Stimulated activated CD8-positive, alpha-beta memory T cell treated with anti-CD3 and anti-CD28 coated beads, Interleukin-15, amount 100 ng/mL, for 1 hour (primary cell): ENCODE data around the gene EDEM1.

Source experiments
- DNase-seq: peaks from one replicate; pipeline ENCODE4 v3.0.0-alpha.2; 2020; ENCODE audit warnings: low read depth

The EDEM1 gene

DNA sequence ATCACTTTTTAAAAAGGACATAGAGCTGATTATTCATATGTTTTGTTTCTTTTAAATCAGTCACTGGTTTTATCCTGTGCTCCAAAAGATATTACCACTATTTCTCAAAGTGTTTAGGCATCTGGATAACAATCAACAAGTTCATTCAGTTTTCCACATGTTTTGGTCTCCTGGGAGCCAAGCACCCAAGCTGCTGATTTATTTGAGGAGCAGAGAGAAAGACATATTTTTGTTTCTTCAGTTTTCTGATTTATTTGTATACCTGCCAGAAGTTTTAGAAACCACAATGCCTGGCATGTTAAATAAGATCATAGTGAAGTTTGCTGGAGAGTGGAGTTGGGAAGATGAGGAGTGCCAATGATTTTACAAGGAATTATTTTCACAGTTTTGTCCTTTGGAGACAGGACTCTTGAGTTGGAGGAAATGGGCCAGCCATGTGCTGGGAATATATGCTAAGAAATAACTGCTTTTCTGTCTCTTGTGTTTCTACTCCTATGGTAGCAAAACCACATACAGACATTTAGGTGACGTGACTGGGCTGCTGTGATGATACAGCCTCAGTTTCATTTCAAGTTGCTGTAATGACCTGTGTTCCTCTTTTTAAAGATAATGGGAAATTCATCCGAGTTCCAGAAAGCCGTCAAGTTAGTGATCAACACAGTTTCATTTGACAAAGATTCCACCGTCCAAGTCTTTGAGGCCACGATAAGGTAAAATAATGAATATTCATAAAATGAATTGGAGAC lies 11.7 kb downstream of the EDEM1 start:
- DNase-seq, result no peak

DNA sequence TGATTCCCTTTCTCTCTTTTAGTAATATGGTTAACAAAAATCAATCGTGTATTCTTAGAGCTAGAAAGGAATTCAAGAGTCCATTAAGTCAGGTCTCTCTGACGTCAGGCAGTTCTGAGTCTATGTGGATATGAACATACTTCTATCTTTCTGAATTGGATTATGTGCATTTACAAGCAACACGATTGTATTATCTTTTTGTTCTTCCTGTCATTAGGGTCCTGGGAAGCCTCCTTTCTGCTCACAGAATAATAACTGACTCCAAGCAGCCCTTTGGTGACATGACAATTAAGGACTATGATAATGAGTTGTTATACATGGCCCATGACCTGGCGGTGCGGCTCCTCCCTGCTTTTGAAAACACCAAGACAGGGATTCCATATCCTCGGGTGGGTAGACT lies 14.0 kb downstream of the EDEM1 start:
- DNase-seq, result no peak

DNA sequence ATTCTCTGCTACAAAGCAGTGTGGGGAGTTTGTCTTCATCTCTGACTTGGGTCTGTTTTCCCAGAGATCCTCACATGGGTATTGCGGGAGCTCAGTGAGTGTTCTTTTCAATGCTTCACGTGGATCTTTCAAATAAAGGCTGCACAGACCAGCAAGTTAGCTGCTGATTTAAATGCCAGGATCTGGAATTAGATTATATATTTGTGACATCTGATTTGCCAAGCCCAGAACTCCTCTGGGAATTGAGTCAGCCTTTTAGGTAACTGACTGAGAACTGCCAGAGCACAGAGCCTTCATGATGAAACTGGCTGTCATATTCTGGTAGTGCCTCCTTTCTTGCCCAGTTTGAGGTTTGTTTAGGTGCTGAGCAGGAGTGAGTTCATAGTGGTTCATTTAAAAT lies 14.7 kb downstream of the EDEM1 start:
- no peak for DNase-seq

DNA sequence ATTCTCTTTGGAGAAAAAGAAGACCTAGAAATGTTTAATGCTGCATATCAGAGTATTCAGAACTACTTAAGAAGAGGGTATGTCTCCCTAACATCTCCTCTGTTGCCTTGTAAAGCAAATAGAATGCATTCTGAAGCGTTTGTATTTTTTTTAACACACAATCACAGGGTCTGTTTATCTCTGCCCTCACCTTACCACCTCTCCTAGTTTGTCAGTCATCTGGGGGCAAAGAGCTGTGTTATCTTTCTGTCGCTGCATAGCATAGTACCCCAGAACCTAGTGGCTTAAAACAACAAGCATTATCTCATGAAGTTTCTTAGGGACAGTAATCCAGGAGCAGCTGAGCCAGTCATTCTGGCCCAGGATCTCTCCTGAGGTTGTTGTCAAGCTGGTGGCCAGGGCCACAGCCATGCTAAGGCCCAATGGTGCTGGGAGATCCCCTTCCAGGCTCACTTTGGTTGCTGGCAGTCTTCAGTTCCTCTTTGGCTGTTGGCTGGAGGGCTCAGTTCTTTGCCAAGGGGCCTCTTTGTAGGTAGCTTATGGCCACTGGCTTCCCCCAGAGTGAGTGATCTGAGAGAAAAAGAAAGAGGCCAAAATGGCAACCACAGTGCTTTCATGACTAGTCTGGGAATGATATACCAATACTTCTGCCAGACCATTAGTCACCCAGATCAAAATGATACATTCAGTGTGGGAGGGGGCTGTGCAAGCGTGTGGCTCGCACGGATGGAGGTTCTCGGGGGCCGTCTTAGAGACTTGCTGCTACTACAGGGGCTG lies 17.8 kb downstream of the EDEM1 start:
- no peak for DNase-seq

DNA sequence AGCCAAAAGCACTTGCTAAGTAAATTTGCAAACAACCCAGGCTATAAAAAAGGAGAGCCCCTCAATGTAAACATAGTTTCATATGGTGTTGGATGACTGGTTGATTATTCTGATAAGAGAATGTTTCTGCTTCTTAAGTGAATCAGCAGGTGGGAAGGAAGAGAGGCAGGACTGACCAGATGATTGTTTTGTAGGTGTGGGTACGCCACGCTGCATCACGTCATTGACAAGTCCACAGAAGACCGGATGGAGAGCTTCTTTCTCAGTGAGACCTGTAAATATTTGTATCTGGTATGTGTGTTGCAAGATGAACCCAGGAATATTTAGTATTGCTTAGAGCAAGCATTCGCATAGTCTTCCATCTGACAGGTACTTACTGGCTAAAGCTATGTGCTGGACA lies 23.4 kb downstream of the EDEM1 start:
- DNase-seq, result no peak

DNA sequence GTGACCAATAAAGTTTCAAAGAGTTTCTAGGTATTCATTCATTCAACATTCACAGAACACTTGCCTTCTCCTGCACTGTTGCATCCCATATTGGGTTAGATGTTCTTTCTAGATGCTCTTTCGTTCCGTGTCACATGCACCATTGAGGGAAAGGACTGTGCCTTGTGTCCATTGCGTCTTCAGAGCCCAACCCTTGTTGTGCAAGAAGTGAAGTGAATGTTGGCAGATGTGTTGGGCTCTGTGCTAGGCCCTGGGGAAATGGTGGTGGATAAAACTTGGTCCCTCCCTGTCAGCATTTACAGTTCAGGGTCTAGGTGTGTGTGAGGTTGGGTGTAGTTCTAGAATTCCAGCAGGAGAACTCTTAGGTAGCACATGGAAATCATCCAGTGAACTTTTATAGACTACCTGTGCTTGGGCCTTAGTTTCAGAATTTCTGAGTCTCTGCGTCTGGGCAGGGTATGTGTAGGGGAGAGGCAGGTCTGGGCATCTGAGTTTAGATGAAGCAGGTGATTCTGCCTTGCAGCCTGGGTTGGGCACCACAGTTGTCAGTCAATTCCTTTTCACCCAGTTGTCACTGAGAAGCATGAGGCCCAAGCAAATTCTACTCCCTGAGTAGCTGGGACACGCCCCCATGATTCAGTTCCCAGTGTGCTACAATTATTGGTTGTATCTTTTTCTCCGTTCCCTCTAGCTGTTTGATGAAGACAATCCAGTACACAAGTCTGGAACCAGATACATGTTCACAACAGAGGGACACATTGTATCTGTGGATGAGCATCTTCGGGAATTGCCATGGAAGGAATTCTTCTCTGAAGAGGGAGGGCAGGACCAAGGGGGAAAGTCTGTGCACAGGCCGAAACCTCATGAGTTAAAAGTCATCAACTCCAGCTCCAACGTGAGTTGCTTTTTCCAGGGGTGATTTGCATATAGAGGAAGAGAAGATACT lies 25.4 kb downstream of the EDEM1 start:
- no peak for DNase-seq

DNA sequence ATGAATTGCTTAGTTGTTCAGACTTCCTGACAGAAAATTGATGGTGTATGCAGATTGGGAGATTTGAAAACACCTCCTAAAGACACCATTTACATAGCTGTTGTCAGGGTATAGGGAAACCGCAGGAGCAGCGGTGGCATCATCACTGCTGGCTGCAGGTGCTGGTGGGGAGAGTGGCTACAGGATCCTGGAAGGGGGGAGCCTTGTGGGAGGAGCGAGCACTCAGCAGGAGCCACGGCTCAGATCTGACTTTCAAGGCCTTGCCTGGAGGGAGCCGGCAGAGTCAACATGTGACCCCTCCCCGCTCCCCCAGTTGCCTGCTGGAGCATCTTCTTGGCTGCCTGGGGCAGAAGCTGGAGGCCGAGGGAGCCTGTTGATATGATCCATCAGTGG lies 26.1 kb downstream of the EDEM1 start:
- DNase-seq, result no peak

DNA sequence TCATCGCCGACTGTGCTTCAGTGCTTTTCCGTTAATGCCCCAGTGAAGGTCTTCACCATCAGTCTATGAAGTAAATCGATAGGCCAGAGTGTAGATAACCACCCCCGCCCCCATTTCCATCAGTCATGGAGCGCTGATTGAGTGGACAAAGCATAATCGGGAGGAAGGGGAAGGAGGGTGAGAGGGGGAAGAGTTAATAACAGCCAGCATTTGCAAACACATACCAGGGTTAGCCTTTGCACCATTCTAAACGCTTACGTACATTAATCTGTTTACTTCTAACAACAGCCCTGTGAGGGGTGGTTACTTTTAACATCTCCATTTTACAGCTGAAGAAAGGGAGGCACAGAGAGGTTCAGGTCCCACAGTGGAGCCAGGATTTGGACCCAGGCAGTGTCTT lies 26.8 kb downstream of the EDEM1 start:
- DNase-seq, result no peak

DNA sequence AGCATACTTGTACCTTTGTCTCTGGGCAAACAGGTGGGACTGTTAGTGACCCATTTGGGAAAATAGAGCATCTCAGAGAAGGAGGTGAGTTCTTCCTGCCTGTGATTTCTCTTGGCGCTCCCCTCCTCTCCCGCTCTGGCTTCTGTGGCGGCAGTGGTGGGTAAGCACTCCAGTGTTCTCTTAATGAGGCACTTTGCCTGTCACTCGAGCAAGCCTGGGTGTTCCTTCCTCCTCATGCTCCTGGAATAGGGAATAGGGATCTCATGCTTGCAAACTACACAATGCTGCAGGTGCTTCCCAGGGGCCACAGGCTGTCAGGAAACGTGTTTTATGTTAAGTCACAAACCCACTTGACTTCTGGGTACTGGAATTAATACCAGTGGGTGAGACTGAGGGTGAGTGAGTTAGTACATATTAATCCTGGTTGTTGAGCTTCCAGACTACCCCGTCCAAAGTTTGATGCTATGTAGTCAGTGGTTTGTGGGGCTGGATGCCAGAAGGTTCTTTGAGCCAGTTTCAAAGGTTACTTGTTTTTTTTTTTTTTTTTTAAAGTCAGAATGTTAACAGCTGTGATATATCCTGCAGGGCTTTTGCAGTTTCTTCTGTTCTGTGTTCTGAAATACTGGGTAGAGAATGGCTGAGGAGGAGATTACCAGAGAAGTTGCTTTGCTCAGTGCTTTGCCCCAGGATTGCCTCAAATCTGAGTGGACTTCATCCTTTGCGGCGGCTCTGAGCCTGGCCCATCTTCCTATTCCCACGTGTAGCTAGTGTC lies 30.5 kb downstream of the EDEM1 start:
- no peak for DNase-seq

DNA sequence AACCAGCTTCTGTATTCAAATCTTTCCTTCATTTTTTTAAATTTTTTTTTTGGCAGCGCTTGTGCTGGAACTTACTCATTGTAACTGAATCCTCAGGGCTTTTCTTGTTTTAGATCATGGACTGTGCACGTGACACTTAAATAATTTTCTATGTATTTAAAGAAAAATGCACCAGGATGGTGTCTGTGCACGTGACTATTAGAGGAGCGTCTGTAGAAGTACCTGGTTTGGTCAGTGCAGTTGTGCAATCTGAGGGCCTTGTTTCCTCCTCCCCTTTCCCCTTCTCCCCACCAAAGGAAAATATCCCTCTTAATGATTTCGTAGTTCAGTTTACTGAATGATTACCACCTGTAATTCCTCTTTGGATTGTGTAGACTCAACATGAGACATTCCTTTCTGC lies 31.3 kb downstream of the EDEM1 start:
- DNase-seq, result no peak

DNA sequence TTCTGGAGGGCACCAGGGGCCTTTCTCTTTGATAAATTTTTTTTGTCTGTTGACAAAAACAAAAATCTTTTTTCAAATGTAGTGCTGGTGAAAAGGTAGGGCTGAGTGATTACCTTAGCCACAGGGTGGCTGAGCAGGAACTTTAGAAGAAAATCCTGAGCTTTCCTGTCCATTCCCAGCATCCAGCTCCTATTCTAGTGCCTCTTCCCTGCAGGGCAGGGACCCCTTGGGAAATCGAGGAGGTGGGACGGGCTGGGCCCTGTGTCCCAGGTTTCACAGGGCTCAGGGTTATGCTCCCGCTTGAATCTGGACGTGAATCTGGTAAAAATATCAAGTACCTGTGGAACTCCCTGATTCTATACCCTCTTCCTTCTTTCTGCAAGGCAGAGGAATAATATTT lies 31.7 kb downstream of the EDEM1 start:
- no peak for DNase-seq

DNA sequence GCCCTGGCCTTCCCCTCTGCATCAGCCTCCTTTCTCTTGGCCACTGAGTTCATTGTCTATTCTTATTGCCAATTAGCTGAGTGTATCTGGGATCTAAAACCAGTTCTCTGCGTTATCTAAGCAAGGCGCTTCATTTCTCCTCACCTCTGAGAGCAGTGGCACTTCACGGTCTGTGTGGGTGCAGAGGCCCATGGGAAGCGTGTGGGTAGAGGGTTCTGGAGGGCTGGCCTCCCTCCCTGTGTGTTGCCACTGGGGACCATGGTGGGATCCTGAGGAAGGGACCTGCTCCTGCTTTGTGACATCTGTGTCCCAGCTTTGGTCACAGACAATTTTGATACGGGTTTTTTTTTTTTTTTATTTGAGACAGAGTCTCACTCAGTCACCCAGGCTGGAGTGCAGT lies 32.7 kb downstream of the EDEM1 start:
- no peak for DNase-seq

DNA sequence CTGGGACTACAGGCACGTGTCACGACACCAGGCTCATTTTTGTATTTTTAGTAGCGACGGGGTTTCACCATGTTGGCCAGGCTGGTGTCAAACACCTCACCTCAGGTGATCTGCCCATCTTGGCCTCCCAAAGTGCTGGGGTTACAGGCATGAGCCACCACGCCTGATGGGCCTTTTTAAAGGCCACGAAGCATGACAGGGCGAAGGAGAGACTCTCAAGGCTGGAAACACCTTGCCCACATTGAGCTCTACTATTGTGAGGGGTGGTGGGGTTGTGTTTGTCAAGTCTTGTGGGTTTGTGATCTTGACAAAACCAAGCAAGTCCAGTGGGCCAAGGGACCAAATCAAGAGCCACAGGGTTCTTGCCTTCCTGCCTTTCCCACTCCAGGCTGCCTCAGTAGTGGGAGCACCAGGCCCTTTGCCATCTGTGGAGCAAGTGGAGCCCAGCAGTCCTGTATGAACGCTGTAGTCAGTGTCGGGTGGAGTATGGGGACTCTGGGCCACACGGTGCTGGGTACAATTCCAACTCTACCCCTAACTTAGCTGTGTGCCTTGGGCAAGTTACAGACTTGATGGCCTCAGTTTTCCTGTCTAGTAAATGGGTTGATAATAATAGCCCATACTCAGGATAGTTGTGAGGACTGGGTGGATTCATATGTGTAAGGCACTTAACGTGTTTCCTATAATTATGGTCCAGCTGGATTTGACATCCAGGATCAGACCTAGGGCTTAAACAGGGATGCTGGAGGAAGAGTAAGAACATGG lies 33.3 kb downstream of the EDEM1 start:
- DNase-seq, result no peak

DNA sequence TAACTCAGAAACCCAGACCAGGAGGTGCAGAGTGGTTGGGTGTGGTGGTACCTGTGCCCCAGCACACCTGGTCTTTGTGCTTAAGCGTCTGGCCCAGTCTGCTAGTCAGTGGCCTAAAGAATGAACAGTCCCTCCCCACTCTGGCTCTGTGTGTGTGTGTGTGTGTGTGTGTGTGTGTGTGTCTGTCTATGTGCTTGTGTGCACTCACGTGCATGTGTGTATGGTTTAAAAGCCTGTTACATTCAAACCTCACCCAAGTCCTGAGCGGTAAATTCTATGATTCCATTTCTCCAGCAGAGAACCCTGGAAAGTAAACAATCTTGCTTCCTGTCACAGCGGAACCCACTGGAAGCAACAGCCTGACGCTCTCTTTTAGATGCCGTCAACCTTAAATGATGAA lies 34.2 kb downstream of the EDEM1 start:
- no peak for DNase-seq

DNA sequence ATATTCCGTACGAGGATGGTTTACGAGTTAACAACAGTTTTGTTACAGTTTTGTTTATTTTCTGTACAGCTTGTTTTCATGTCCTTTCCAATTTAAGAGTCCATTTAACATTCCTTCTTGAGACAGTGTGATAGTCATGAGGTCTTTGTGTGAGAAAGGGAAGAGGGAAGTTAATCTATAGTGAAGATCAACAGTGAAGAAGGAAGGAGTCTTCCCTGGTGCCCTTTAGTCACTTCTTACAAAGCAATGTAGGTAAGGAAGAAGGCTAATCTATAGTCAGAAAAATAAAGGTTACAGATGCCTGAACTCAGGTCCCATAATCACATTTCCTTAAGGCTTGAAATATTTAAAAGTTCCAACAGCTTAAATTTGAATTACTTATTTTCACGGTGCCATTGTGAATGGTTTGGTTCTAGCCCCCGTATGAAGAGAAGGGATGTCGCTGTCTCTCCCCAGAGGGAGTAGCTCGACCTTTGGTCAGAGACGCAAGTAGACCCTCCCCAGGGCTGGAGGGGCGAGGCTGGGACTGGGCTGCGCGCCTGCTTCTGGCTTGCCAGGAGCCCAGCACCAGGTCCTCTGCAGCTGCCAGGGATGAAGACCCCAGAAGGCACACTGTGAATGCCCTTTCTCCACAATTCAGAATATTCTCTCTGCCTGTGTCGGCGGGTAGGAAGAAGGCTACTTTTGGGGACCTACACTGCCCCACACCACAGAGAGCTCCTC lies 34.9 kb downstream of the EDEM1 start:
- DNase-seq, result no peak

DNA sequence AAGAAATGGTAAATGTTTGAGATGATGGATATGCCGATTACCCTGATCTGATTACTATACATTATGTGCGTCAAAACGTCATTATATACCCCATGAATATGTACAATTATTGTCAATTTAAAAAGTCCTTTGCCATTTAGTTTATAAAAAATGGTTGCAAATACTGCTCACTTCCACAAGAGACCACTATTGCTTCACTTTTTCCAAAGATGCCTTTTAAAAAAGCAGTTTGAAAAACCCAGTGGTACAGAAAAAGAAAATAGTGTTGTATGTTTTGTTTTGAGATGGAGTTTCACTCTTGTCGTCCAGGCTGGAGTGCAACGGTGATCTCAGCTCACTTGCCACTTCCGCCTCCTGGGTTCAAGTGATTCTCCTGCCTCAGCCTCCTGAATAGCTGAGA lies 39.3 kb downstream of the EDEM1 start:
- DNase-seq, result no peak

DNA sequence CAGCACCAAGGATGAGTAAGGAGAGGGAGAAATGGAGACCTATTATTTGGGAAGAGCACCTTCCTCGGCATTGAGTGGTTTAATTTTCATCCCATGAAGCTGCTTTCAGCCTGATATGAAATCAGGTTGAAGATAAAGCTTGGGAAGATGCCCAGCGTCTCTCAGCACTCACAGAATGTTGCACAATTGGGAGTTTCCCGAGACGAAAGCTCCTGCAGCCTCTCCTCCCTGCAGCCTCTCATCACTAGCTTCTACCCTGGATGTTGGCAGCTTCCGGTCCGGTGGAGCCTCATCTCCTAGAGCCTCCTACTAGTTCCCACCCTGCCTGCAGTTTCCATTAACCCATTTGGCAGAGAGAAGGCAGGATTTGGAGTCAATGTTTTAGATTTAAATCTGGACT lies 40.3 kb downstream of the EDEM1 start:
- DNase-seq, result no peak

DNA sequence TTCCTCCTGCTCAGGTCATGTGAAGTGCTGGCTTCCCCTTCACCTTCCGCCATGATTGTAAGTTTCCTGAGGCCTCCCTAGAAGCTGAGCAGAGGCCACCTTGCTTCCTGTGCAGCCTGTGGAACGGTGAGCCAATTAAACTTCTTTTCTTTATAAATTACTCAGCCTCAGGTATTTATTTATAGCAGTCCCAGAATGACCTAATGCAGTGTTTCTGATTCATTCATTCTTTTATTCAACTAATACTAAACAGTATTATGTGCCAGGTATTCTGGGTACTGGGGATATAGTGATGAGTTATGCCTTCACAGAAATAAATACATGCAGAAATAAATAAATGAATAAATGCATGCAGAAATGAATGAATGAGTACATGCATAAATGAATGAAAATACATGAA lies 41.9 kb downstream of the EDEM1 start:
- DNase-seq, result no peak

DNA sequence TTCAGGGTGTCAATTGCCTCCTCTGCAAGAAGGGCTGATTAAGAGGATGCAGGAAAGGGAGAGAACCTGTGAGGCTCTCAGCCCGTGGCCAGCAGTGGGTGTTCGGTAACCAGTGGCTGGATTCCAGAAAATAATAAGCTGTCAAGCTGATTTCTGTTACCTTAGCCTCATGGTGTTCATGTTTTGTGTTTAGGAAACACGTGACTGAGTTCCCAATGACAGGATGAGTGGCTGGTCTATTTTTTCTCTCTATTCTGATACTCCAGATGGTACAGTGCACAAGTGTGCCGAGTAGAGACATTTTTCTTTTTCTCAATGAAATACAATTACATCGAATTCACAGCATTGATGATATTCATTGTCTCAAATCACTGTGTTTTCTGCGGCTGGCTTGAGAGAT lies 43.6 kb downstream of the EDEM1 start:
- DNase-seq, result no peak

DNA sequence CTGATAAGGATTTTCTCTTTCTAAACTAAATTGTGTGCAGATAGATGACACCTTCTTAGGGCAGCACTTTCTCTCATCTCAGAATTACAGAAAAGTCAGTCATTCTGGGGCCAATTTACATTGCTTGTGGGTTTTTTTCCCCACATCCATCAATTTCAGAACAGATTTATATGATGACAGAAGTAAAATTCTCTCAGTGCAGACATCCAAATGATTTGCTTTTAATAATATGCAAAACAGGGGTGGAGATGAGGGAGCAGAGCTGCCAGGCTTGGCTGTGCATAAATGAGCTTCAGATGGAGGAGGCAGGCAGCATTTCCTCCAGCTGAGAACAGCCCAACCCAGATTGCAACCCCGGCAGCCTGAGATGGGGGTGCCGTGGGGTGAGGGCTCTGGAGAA lies 44.0 kb downstream of the EDEM1 start:
- DNase-seq, result no peak

DNA sequence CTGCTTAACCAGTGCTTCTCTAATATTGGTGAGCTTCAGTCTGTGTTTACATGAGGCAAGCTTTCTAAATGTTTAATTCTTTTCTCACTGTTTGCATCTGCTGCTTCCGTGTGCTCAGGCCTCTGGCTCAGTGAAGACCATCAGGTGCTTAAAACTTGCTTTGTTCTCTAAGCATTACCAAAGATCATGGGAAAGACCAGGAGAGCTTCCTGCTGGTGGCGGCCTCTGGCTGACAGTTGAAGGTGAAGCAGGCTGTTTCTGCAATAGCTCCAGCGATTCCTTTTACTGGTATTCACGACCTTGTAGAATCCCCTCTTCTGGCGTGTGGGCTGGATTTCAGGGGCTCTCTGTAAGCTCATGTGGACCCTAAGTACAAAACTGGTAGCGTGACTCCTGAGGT lies 45.1 kb downstream of the EDEM1 start:
- no peak for DNase-seq
